Measurements from ENCODE around the gene PNPLA7. TPM values are rescaled to one million over a fixed set of nuclear protein-coding genes. Genes with fewer than 3 reads are reported as not detected.

PNPLA7 gene
- total and polyA plus RNA-seq, 4 donors = 0.79 to 8.9 (median 7.7) TPM

DNA sequence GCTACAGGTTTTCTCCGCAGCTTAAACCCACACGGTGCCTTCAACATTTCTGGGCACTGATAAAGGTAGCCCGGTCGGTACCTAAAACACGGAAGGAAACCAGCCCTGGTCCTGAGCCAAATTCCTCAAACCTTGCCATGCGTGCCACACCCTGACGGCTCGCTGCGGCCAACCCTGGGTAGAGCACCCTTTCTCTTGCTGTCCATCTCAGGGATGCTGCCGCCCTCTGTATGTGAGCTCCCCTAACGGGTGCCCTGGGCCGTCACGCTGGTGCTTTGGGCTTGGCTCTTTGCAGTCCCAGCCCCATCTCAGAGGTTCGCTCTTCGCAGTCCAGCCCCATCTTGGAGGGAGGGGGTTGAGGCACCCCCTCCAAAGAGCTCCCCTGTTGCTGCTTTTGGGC is 43.9 kb downstream of the PNPLA7 start:
- TF ChIP-seq CTCF (IDR thresholded peaks at IDR 0.05; ENCODE audit: control extremely low read depth, extremely low read depth) = no peak
- ATAC-seq (ENCODE audit: insufficient read depth, low FRiP score) (no peak), DNase-seq (no peak)
- Histone ChIP-seq H3K9ac (ENCODE audit: insufficient read depth in 1 of 2, low read length in 2 of 2) (no peak overlapping the region), H3K9me3 (ENCODE audit: control insufficient read depth in 4 of 4, insufficient read depth in 3 of 4, low read length in 3 of 4) (no peaks in the 10 kb centered on the region), H3K27me3 (ENCODE audit: control insufficient read depth in 3 of 3, insufficient read depth in 3 of 3, low read length in 2 of 3) (no peaks in the 10 kb centered on the region), H3K4me1 (ENCODE audit: control insufficient read depth in 5 of 5, insufficient read depth in 5 of 5, low read length in 5 of 5) (no peaks in the 10 kb centered on the region), H3K36me3 (ENCODE audit: control insufficient read depth in 4 of 4, insufficient read depth in 4 of 4, low read length in 4 of 4) (no peaks in the 10 kb centered on the region), H3K4me3 (no peak overlapping the region), H3K27ac (ENCODE audit: low read depth in 1 of 2, low read length in 1 of 2) (no peak overlapping the region)
- WGBS, 2 donors = 87 to 95% methylated on average over 15 of the region's 15 CpGs

- no peak for TF ChIP-seq CTCF (IDR thresholded peaks at IDR 0.05; ENCODE audit: control extremely low read depth, extremely low read depth)
- 92 to 93% methylated on average over 28 of the region's 28 CpGs for WGBS, 2 donors
- no peaks in the 10 kb centered on the region for H3K36me3 ChIP-seq (ENCODE audit: control insufficient read depth in 4 of 4, insufficient read depth in 4 of 4, low read length in 4 of 4)
- no peaks in the 10 kb centered on the region for H3K4me1 ChIP-seq (ENCODE audit: control insufficient read depth in 5 of 5, insufficient read depth in 5 of 5, low read length in 5 of 5)
- DNase-seq (peak in 1 of 3 donors; percentile 6), ATAC-seq (ENCODE audit: insufficient read depth, low FRiP score) (no peak)
- H3K27ac ChIP-seq (ENCODE audit: low read depth in 1 of 2, low read length in 1 of 2) = no peak overlapping the region
- H3K4me3 ChIP-seq = no peak overlapping the region
- H3K9me3 ChIP-seq (ENCODE audit: control insufficient read depth in 4 of 4, insufficient read depth in 3 of 4, low read length in 3 of 4) = no peaks in the 10 kb centered on the region
- no peaks in the 10 kb centered on the region for H3K27me3 ChIP-seq (ENCODE audit: control insufficient read depth in 3 of 3, insufficient read depth in 3 of 3, low read length in 2 of 3)
- no peak overlapping the region for H3K9ac ChIP-seq (ENCODE audit: insufficient read depth in 1 of 2, low read length in 2 of 2)
These were observed 44.6 kb downstream of the PNPLA7 start for GRCh38 chr9:137505421-137506140.

DNA sequence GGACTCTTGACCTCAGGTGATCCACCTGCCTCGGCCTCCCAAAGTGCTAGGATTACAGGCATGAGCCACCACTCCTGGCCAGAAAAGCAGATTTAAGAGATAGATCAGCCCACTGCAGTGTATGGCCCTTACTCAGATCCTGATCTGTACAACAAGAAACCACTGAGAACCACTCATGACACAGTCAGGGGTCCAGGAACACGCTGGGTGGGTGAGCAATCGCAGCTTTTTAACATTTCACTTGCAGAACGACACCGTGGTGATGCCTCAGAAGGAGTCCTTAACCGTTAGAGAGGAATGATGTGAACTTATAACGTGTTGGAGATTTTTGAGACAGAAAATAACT is 45.8 kb downstream of the PNPLA7 start:
- ATAC-seq (ENCODE audit: insufficient read depth, low FRiP score) (no peak), DNase-seq (no peak)
- no peak for TF ChIP-seq CTCF (IDR thresholded peaks at IDR 0.05; ENCODE audit: control extremely low read depth, extremely low read depth)
- H3K27ac ChIP-seq (ENCODE audit: low read depth in 1 of 2, low read length in 1 of 2) = no peak overlapping the region
- no peaks in the 10 kb centered on the region for H3K4me1 ChIP-seq (ENCODE audit: control insufficient read depth in 5 of 5, insufficient read depth in 5 of 5, low read length in 5 of 5)
- H3K9me3 ChIP-seq (ENCODE audit: control insufficient read depth in 4 of 4, insufficient read depth in 3 of 4, low read length in 3 of 4) = no peaks in the 10 kb centered on the region
- no peaks in the 10 kb centered on the region for H3K36me3 ChIP-seq (ENCODE audit: control insufficient read depth in 4 of 4, insufficient read depth in 4 of 4, low read length in 4 of 4)
- no peaks in the 10 kb centered on the region for H3K27me3 ChIP-seq (ENCODE audit: control insufficient read depth in 3 of 3, insufficient read depth in 3 of 3, low read length in 2 of 3)
- WGBS, 2 donors = 90 to 91% methylated on average over 7 of the region's 7 CpGs
- H3K9ac ChIP-seq (ENCODE audit: insufficient read depth in 1 of 2, low read length in 2 of 2) = no peak overlapping the region
- no peak overlapping the region for H3K4me3 ChIP-seq

Measured in lung (tissue), 12 donors.